Stimulated activated effector memory CD8-positive, alpha-beta T cell treated with anti-CD3 and anti-CD28 coated beads, Interleukin-12 subunit alpha, Interleukin-12 subunit beta, amount 100 ng/mL, for 72 hours (primary cell): ENCODE results near the gene CTNND2.

Experiments used
- ATAC-seq: fragments of 150-1000 bp; cut with Tn5 transposase; 2 replicates; pipeline ENCODE4 v1.10.0; 2021
- DNase-seq, 2 donors: peaks; one replicate each; pipeline ENCODE4 v3.0.0; 2021 to 2022; ENCODE audit warnings: low spot score in 2 of 2
- H3K27ac Mint-ChIP-seq: one replicate; pipeline ENCODE4 v1.8.0; 2022; ENCODE audit warnings: mild to moderate bottlenecking, mixed read lengths
- H3K36me3 Mint-ChIP-seq: one replicate; pipeline ENCODE4 v1.8.0; 2022; ENCODE audit warnings: mild to moderate bottlenecking, mixed read lengths
- H3K4me1 Mint-ChIP-seq: one replicate; pipeline ENCODE4 v1.8.0; 2022; ENCODE audit warnings: mixed read lengths
- H3K4me3 Mint-ChIP-seq: one replicate; pipeline ENCODE4 v1.8.0; 2022; ENCODE audit warnings: mild to moderate bottlenecking, mixed read lengths
- H3K9me3 Mint-ChIP-seq: one replicate; pipeline ENCODE4 v1.8.0; 2022; ENCODE audit warnings: mixed read lengths

The CTNND2 gene

GRCh38 chr5:11064763-11065450, 839.3 kb downstream of the CTNND2 start:
- Mint-ChIP-seq H3K4me1 (no peaks in the 10 kb centered on the region), H3K36me3 (no peaks in the 10 kb centered on the region), H3K9me3 (peaks cover 6% of the 10 kb centered on the region), H3K4me3 (no peak overlapping the region), H3K27ac (no peak overlapping the region)
- no peak for DNase-seq
- no peak for ATAC-seq

GRCh38 chr5:11062397-11062796, 841.8 kb downstream of the CTNND2 start:
- DNase-seq = no peak
- Mint-ChIP-seq H3K27ac (no peak overlapping the region), H3K4me1 (no peaks in the 10 kb centered on the region)

GRCh38 chr5:11056560-11056959, 847.7 kb downstream of the CTNND2 start:
- Mint-ChIP-seq H3K4me3 (no peak overlapping the region), H3K9me3 (no peaks in the 10 kb centered on the region), H3K36me3 (no peaks in the 10 kb centered on the region), H3K27ac (no peak overlapping the region), H3K4me1 (no peaks in the 10 kb centered on the region)
- no peak for ATAC-seq
- no peak for DNase-seq

More at GRCh38 chr5:11062397-11062796, 841.8 kb downstream of the CTNND2 start:
- no peaks in the 10 kb centered on the region for H3K9me3 Mint-ChIP-seq
- no peaks in the 10 kb centered on the region for H3K36me3 Mint-ChIP-seq
- ATAC-seq = no peak
- H3K4me3 Mint-ChIP-seq = no peak overlapping the region

DNA sequence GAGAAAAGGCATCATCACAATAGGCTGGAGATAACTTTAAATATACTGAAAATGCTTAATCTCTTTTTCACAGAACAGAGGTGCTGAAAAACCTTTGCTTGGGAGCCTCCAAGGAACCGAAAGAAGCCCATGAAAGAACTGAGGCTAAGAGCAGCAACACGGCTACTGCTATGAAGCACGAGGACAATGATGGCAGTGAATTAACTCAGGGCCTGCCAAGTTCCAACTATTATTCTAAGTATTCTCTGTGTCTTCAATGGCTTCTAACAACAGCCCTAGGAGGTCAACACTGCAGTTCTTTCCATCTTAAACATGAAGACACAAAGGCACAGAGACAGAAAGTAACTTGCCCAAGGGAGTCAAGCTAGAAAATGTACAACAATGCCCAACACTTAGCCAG, 850.2 kb downstream of the CTNND2 start:
- Mint-ChIP-seq H3K4me1 (no peaks in the 10 kb centered on the region), H3K4me3 (no peak overlapping the region), H3K9me3 (no peaks in the 10 kb centered on the region), H3K36me3 (no peaks in the 10 kb centered on the region), H3K27ac (no peak overlapping the region)
- no peak for DNase-seq
- no peak for ATAC-seq

- H3K4me1 Mint-ChIP-seq = no peaks in the 10 kb centered on the region
- no peaks in the 10 kb centered on the region for H3K36me3 Mint-ChIP-seq
- no peaks in the 10 kb centered on the region for H3K9me3 Mint-ChIP-seq
- DNase-seq (no peak), ATAC-seq (no peak)
- H3K4me3 Mint-ChIP-seq = no peak overlapping the region
- no peak overlapping the region for H3K27ac Mint-ChIP-seq
Observed at GRCh38 chr5:11052871-11053270, 851.4 kb downstream of the CTNND2 start.

- H3K36me3 Mint-ChIP-seq = no peaks in the 10 kb centered on the region
- ATAC-seq = no peak
- no peaks in the 10 kb centered on the region for H3K4me1 Mint-ChIP-seq
- H3K4me3 Mint-ChIP-seq = no peak overlapping the region
- H3K9me3 Mint-ChIP-seq = no peaks in the 10 kb centered on the region
- no peak overlapping the region for H3K27ac Mint-ChIP-seq
- DNase-seq = no peak
Observed at GRCh38 chr5:11050596-11051304, 853.5 kb downstream of the CTNND2 start.

DNA sequence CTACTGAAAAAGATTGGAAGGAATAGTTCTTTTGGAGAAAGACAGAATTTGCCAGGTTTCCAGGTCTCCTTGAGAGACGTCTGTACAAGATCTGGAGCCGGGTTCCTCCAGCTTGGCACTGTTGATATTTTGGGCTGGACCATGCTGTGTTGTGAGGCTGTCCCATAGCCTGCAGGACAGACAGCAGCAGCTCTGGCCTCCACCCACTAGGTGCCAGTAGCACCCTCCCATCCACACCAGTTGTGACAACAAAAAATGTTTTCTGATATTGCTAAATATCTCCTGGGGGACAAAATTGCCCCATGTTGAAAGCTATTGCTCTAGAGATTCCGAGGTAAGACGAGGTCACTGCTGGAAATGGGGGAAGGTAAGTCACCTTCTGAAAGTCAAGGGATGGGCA, 855.5 kb downstream of the CTNND2 start:
- ATAC-seq = peak; percentile 50
- no peak overlapping the region for H3K27ac Mint-ChIP-seq

GRCh38 chr5:11047625-11048024, 856.6 kb downstream of the CTNND2 start:
- Mint-ChIP-seq H3K9me3 (no peaks in the 10 kb centered on the region), H3K36me3 (no peaks in the 10 kb centered on the region), H3K4me1 (no peaks in the 10 kb centered on the region), H3K27ac (no peak overlapping the region), H3K4me3 (no peak overlapping the region)
- no peak for DNase-seq
- ATAC-seq = no peak

More for the DNA sequence above, 855.5 kb downstream of the CTNND2 start:
- Mint-ChIP-seq H3K36me3 (no peaks in the 10 kb centered on the region), H3K9me3 (no peaks in the 10 kb centered on the region), H3K4me3 (no peak overlapping the region), H3K4me1 (no peaks in the 10 kb centered on the region)
- no peak for DNase-seq

GRCh38 chr5:11047030-11047429, 857.2 kb downstream of the CTNND2 start:
- Mint-ChIP-seq H3K4me3 (no peak overlapping the region), H3K36me3 (no peaks in the 10 kb centered on the region), H3K9me3 (no peaks in the 10 kb centered on the region), H3K4me1 (no peaks in the 10 kb centered on the region), H3K27ac (no peak overlapping the region)
- DNase-seq (no peak), ATAC-seq (no peak)

GRCh38 chr5:11046160-11046559, 858.1 kb downstream of the CTNND2 start:
- H3K4me3 Mint-ChIP-seq = no peak overlapping the region
- H3K27ac Mint-ChIP-seq = no peak overlapping the region
- ATAC-seq = no peak
- no peaks in the 10 kb centered on the region for H3K9me3 Mint-ChIP-seq
- no peaks in the 10 kb centered on the region for H3K36me3 Mint-ChIP-seq
- DNase-seq = no peak
- no peaks in the 10 kb centered on the region for H3K4me1 Mint-ChIP-seq

- Mint-ChIP-seq H3K4me3 (no peak overlapping the region), H3K36me3 (no peaks in the 10 kb centered on the region), H3K9me3 (no peaks in the 10 kb centered on the region), H3K4me1 (no peaks in the 10 kb centered on the region), H3K27ac (no peak overlapping the region)
- no peak for ATAC-seq
- DNase-seq = no peak
Observed at GRCh38 chr5:11045411-11045810, 858.8 kb downstream of the CTNND2 start.

- Mint-ChIP-seq H3K4me3 (no peak overlapping the region), H3K36me3 (no peaks in the 10 kb centered on the region), H3K4me1 (no peaks in the 10 kb centered on the region), H3K27ac (no peak overlapping the region), H3K9me3 (no peaks in the 10 kb centered on the region)
- ATAC-seq (no peak), DNase-seq (no peak)
Observed at GRCh38 chr5:11044581-11044980, 859.7 kb downstream of the CTNND2 start.

DNA sequence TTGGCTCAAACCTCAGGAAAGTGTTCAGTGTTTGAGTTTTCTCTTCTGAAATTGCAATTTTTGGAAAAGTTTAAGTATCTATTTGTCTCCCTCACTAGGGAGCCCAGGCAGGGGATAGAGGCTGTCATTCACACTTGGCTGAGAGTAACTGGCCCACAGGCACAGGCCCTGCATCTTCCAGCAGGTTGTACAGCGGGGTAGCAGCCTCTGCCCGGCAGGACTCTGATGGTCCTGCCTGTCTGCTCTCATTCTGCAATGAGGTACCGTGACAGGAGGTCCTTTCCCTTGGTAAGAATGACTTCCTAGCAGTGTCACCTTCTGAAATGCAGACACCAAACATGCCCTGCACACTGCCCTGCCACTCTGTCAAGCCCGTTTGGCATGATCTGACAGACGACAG, 860.4 kb downstream of the CTNND2 start:
- H3K36me3 Mint-ChIP-seq = no peaks in the 10 kb centered on the region
- no peaks in the 10 kb centered on the region for H3K4me1 Mint-ChIP-seq
- no peaks in the 10 kb centered on the region for H3K9me3 Mint-ChIP-seq
- DNase-seq (no peak), ATAC-seq (no peak)
- H3K27ac Mint-ChIP-seq = no peak overlapping the region
- no peak overlapping the region for H3K4me3 Mint-ChIP-seq

GRCh38 chr5:11040345-11040744, 863.9 kb downstream of the CTNND2 start:
- Mint-ChIP-seq H3K27ac (no peak overlapping the region), H3K4me3 (no peak overlapping the region), H3K9me3 (no peaks in the 10 kb centered on the region), H3K36me3 (no peaks in the 10 kb centered on the region), H3K4me1 (no peaks in the 10 kb centered on the region)
- DNase-seq (no peak), ATAC-seq (no peak)

DNA sequence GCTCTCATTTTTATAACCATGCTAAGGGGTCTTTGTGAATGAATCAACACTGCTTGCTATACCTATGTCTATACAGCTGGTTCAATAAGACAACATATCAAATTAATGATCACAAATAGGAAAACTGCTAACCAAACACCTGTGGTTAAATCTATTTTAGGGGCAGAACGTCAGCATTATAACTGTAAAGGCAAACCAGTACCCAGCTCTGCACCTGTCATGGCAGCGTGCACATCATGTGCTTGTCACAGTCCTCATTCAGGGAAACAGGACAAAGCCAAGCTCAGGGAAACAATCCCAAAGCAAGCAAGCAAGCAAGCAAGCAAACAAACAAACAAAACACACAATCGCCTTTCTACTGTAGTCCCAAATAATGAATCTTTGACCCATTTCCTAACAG, 865.5 kb downstream of the CTNND2 start:
- Mint-ChIP-seq H3K4me3 (no peak overlapping the region), H3K9me3 (no peaks in the 10 kb centered on the region), H3K36me3 (no peaks in the 10 kb centered on the region), H3K4me1 (no peaks in the 10 kb centered on the region), H3K27ac (no peak overlapping the region)
- ATAC-seq (no peak), DNase-seq (no peak)

GRCh38 chr5:11037941-11038340, 866.3 kb downstream of the CTNND2 start:
- Mint-ChIP-seq H3K9me3 (no peaks in the 10 kb centered on the region), H3K27ac (no peak overlapping the region), H3K36me3 (no peaks in the 10 kb centered on the region), H3K4me3 (no peak overlapping the region), H3K4me1 (no peaks in the 10 kb centered on the region)
- ATAC-seq (no peak), DNase-seq (no peak)
